NCI-H2227 treated with DMSO at 0.1 percent for 48 hours (cell line): ENCODE results near the gene KRTAP10-10.
"Not testable (repeated sequence)": the region's sequence is repeated elsewhere in the genome, so short reads cannot be mapped to it uniquely, and the experiment has no call there.

ENCODE experiments used
- DNase-seq: peaks from one replicate; lab custom pipeline; 2025; lab: John Stamatoyannopoulos, UW

Gene KRTAP10-10

DNA sequence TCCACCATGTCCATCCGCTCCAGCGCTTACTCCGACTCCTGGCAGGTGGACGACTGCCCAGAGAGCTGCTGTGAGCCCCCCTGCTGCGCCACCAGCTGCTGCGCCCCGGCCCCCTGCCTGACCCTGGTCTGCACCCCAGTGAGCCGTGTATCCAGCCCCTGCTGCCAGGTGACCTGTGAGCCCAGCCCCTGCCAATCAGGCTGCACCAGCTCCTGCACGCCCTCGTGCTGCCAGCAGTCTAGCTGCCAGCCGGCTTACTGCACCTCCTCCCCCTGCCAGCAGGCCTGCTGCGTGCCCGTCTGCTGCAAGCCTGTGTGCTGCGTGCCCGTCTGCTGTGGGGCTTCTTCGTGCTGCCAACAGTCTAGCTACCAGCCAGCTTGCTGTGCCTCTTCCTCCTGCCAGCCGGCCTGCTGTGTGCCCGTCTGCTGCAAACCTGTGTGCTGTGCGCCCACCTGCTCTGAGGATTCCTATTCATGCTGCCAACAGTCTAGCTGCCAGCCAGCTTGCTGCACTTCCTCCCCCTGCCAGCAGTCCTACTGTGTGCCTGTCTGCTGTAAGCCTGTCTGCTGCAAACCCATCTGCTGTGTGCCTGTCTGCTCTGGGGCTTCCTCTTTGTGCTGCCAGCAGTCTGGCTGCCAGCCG lies 9.9 kb upstream of the KRTAP10-10 start:
- not testable (repeated sequence) for DNase-seq

DNA sequence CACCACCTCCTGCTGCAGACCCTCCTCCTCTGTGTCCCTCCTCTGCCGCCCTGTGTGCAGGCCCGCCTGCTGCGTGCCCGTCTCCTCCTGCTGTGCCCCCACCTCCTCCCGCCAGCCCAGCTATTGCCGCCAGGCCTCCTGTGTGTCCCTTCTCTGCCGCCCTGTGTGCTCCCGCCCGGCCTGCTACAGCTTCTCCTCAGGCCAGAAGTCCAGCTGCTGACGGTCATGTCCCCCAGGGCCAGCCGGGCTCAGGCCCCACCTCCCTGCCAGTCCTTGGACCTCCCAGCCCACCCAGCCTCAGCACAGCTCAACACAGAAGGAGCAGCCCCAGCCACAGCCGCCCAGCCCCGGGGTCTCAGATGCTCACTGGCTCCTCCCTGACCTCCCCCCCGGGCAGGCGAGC lies 9.3 kb upstream of the KRTAP10-10 start:
- DNase-seq: not testable (repeated sequence)

DNA sequence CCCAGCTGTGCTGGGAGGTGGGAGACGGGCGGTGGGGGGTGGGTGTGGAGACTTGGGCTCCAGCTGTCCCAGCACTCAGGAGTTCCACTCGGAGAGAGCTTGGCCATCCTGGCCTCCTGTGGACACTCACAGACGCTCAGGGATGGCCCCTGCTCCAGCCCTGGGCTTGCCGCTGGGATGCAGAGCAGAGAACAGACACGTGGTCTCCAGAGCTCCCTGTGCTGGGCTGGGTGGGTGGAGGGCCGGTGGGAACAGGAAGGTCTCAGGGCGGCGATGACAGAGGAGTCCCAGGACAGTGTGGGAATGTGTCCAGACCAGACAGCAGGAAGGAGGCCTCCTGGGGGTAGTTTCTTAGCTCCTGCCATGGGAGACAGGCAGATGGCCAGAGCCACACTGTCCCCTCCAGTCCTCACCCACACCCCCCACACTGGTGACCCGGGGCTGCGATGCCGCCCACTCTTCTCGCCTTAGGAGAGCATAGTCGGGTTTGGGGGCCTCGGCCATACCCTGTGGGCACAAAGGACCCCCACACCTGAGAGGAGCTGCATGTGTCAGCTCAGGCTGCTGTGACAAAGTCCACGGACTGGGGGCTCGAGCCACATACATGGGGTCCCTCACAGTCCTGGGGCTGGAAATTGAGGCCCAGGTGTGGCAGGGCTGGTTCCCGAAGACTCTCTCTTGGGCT lies 8.3 kb upstream of the KRTAP10-10 start:
- no peak for DNase-seq

DNA sequence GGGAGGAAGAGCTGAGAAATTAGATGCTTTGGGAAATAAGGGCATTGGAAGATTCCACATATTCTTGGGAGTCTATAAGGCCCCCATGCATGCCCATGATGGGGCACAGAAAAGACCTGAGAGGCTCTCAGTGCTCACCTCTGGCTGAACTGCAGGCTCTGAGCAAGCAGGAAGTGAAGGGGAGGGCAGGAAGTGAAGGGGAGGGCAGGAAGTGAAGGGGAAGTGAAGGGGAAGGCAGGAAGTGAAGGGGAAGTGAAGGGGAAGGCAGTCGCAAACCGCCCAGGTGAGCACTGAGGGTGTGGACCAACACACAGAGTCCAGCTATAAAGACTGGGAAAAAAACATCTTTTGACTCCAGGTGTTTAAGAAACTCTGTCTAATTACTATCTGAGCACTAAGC lies 6.7 kb upstream of the KRTAP10-10 start:
- DNase-seq: no peak

DNA sequence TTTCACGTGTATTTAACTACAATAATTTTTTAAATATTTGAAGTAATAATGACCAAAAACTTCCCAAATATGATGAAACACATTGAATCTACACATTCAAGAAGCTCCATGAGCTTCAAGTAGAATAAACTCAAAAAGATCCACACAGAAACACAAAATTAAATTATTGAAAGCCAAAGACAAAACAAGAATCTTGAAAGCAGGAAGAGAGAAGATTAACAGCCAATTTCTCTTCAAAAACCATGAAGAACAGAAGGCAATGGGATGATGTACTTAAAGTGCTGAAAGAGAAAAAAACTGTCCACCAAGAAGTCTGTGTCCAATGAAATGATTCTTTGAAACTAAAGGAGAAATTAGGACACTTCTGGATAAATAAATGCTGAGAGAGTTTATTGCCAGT lies 5.1 kb upstream of the KRTAP10-10 start:
- no peak for DNase-seq

DNA sequence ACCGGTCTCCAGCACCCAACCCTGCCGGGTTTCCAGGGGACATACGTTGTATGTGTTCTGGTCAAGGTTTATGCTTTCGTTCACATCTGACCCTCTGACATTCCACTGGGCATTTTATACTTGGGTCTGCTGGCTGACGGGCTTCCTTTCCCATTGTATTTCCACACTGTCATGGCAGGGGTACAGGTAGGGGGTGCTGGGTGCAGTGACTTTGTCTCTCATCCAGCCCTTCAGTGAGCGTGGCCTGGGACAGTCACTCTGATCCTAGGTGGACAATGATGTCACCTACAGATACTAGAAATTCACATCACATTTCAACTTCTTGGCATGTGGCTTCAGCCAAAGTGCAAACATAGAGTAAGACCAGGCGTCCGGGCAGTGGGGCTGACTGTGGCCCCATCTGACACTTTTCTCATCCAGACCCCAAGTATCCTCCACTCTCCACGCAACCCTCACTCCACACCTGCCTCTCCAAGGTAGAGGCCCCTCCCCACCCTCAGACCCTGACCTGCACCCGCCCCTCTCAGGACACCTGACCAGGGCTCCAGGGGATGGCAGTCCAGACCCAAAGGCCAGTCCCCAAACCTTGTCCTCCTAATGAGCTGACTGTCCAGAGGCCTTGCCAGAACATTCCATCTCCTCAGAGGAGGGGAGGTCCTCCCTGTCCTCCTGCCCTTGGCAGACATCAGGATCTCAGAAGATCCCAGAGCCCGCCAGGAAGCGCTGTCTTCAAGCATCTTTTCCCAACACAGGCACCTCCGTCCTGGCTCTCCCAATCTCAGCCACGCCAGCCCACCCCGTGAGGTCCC lies 743 bp upstream of the KRTAP10-10 start:
- no peak for DNase-seq

DNA sequence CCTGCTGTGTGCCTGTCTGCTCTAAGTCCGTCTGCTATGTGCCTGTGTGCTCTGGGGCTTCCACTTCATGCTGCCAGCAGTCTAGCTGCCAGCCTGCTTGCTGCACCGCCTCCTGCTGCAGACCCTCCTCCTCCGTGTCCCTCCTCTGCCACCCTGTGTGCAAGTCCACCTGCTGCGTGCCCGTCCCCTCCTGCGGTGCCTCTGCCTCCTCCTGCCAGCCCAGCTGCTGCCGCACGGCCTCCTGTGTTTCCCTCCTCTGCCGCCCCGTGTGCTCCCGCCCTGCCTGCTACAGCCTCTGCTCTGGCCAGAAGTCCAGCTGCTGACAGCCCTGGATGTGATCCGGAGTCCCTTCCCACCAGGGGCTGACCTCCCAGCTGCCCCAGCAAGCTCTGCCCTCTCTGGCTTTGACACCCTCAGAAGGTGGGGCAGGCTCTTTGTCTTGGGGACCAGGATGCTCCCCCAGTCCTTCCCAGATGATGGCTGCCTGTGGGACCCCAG lies 744 bp downstream of the KRTAP10-10 start:
- not testable (repeated sequence) for DNase-seq

DNA sequence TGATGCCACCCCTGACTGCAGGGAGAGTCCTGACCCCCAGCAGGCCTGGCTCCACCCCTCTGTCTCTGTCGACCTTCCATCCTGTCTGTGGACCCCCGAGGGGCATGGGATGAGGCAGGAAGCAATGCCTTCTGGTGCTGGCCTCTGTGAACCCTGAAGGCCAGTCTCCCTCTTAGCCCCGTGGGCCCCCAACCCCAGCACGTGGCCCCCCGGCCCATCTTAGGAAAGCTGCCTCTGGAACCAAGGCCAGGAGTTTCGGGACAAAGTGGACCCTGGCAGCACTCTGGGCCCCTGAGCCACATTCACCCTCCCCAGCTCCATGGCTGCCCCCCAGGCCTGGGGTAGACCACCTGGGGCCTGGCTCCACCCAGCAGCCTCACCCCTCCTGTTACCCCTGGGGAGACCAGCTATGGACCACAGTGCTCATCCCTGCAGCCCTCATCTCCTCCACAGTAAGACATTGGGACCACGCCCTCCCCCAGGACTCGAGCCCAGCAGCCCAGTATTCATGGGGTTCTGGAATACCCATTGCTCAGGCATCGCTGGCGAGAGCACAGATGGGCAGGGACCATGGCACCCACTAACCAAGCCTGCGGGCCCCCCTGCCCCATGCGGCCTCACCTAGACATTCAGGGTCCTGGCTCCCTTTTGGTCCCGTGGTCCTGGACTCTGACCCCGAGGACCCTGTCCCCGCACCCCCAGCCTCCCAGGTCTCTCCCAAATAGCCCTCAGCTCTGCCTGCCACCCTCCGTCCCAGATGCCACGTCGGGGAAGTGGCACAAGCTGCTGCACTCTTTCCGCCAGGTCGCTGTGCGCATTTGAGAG lies 1.6 kb downstream of the KRTAP10-10 start:
- not testable (repeated sequence) for DNase-seq

DNA sequence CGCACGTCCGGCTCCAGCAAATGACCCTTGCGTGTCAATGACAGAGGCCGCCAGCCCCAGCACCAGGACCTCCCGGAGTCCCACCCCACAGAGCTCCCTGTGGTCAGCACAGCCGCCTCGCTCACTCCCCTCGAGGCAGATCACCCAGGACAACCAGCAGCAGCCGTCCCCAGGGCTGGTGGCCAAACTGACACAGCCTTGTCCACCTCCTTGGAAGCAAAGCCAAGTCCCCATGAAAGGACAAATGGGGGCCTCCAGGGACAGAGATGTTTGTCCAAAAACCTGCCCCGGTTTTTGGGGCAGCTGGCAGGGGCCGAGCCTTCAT lies 2.1 kb downstream of the KRTAP10-10 start:
- no peak for DNase-seq

DNA sequence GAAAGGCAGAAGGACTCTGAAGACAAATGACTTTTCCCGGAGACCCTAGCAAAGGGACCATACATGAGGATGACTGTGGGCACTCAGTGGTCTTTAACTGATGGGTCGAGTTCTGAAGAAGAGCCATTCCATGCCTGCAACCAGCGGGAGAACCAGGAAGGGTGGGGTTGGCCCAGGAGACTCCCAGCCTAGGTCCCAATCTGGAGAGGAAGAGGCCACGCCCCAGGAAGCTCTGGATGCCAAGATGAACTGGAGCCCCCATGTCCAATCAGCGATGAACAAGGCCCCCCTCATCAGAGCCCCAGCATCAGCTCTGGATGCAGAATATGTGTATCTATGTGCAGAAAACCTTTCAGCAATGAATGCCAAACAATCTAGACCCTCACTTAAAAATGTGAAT lies 3.6 kb downstream of the KRTAP10-10 start:
- DNase-seq: no peak

DNA sequence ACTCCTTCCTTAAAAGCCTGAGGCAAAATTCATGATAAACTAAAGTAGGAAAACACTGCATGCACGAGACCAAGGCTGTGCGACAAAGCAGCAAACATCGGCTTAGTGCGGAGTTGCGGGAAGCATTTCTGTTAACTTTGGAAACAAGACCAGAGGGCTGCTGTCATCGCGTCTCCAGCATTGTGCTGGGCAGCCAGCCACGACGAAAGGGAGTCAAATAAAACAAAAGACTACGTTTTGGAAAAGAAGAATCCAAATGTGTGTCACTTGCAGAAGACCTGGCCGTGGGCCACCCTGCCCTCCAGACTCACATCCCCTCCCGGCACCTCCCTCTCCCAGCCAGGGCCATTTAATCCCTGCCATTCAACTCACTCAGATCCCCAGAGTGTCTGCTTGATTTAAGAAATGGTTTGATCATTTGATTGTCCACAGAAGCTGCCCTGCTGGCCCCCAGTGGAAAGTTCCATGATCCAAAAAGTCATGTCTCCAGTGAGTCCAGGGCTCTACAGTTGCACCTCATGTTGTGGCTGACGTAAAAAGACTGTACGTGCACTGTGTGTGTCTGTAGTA lies 6.7 kb downstream of the KRTAP10-10 start:
- no peak for DNase-seq

DNA sequence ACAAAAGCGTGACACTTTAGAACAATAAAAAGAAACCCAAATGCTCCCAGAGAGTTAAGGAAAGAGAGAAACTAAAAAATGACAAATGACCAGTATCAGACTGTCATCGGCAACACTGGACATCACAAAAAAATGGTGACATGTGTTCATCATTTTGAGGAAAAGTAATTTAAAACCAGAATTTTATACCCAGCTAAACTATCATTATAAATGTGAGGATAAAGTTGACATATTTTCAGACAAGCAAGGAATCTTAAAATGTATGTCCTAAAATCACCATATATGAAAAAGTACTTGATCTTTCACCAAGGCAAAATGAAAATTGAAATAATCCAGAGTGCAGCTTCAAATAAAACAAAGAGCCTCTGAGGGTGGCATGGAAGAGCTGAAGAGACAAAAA lies 7.7 kb downstream of the KRTAP10-10 start:
- DNase-seq: no peak

DNA sequence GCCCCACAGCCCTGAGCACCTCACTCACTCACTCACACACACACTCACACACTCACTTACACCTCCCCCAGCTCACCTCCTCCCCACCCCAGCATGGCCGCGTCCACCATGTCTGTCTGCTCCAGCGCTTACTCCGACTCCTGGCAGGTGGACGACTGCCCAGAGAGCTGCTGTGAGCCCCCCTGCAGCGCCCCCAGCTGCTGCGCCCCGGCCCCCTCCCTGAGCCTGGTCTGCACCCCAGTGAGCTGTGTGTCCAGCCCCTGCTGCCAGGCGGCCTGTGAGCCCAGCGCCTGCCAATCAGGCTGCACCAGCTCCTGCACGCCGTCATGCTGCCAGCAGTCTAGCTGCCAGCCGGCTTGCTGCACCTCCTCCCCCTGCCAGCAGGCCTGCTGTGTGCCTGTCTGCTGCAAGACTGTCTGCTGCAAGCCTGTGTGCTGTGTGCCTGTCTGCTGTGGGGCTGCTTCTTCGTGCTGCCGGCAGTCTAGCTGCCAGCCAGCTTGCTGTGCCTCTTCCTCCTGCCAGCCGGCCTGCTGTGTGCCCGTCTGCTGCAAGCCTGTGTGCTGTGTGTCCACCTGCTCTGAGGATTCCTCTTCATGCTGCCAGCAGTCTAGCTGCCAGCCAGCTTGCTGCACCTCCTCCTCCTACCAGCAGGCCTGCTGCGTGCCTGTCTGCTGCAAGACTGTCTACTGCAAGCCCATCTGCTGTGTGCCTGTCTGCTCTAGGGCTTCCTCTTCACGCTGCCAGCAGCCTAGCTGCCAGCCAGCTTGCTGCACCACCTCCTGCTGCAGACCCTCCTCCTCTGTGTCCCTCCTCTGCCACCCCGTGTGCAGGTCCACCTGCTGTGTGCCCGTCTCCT lies 9.4 kb downstream of the KRTAP10-10 start, which contains the start of gene KRTAP10-11:
Gene KRTAP10-11, plus strand, starts transcription at position 49 of the 856 bp plus-strand sequence. Its CDS starts 45 bp downstream, at position 94.
- not testable (repeated sequence) for DNase-seq

DNA sequence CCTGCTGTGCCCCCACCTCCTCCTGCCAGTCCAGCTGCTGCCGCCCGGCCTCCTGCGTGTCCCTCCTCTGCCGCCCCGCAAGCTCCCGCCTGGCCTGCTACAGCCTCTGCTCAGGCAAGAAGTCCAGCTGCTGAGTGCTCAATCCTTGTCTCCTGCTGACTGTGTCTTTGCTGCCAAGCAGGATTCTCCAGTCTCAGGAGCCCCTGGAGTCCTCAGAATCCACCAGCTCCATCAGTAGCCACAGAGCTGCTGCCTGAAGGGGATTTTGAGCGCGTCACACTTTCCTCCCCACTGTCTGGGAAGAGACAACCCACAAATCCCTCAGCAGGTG lies 10.0 kb downstream of the KRTAP10-10 start:
- no peak for DNase-seq

DNA sequence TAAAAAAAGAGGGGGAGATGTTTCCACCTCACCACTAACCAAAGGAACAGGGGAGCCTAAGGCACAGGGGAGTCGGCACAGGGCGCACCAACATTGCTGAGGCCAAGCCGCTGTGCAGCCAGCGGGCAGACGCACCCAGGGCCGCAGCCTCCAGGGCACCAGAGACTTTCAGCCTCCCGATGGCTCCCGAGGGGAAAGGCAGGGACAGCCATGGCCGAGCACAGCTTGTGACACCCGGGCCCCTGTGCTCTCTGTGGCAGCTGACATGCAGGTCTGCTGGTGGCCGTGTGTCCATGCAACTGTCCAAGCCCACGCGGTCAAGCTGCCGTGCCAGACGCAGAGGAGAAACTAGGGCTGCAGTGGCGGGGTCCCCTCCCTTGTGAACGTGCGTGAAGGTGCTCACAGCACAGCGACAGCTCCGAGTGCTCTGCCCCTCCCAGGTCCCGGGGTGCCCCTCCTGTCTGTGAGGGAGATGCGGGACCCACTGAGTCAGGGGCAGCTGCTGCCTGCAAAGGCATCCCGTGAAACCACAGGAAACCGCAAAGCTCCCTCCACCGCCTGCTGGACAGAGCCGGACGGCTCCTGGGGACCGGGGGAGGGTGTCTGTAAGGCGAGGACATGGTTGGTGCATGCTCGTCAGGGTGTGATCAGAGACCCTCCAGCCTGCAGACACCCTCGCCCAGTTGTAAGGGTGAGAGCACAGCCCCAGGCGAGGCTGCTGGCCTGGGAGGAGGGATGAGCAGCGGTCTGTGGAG lies 11.6 kb downstream of the KRTAP10-10 start:
- DNase-seq: no peak

DNA sequence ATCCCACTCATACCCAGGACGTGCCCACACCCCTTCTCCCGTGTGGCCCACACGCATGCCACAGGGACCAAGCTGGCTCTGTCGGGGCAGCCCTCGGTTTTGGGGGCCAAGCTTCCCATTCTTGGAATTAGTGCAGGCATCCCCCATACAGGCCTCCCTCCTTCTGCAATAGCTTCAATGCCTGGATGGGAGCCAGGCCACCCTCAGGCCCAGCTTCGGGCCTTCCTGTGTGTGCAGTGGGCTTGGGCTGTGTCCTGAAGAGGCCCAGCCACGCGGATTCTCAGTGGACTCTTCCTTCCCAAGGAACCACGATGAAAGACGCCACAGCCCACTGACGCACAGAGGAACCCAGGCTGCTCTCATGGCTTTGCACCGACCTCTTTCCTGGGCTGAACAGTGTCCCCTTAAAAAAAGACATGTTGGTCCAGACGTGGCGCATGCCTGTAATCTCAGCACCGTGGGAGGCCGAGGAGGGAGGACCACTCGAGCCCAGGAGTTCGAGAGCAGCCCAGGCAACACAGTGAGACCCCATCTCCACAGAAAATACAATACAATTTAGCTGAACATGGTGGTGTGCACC lies 12.5 kb downstream of the KRTAP10-10 start:
- DNase-seq: no peak

DNA sequence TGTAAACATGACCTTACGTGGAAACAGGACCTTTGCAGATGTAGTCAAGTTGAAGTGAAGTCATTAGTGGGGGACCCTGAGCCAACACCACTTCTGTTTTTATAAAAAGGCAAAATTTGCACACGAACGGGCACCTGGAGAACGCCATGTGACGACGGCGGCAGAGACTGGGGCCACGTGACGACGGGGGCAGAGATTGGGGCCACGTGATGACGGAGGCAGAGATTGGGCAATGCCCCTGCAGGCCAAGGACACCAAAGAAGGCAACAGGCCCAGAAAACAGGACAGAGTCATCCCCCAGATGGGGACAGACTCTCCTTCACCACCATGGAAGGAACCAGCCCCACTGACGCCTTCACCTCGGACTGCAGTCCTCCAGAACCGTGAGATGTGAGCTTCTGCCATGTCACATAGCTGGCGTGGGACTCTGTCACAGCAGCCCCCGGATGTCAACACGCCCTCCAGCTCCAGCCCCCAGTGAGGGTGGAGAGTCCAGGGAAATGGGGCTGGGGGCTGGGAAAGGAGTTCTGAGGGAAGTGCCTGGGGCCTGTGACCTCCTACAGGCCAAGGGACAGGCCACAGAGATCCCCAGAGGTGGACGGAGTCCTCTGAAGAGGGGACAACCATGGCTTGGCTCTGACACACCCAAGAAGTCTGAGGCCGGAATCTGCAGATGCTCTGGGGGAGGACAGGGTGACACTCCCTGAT lies 13.3 kb downstream of the KRTAP10-10 start:
- DNase-seq: no peak

DNA sequence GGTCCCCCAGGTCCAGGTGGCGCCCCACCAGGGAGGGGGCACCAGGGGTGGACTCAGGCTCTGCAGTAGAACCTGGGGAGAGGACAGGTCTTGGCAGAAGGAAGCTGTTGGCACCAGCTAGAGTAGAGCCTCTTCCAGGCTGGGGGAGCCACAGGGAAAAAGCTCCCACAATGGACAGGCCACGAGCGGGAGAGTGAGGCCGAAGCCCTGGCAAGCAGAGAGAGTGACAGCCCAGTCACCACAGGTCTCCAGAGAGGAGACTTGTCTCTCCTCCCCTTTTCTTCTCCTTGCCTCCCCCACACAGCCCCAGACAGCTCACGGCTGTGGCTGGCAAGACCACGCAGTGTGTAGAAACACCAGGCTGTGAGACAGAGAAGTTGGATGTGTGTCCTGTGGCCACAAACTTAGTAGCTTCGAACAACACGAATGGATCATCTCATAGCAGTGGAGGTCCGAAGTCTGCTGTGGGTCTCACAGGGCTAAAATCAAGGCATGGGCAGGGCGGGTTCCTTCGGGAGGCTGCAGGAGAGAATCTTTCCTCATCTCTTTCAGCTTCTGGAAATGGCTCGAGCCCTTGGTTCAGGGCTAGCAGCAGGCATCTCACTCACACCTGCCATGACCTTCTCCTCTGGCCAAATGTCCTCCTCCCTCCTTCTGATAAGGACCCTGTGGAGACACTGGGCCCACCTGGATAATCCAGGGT lies 14.0 kb downstream of the KRTAP10-10 start:
- DNase-seq: no peak
